Right lobe of liver (tissue), 6 donors: Measurements from ENCODE around the gene SEMA4D. TPM values are rescaled to one million over a fixed set of nuclear protein-coding genes. Genes with fewer than 3 reads are reported as not detected.

ENCODE experiments used
- ATAC-seq, 4 donors: fragments of 200-7000 bp; cut with Tn5 transposase; one replicate each; pipeline ENCODE4 v1.9.1; 2020; ENCODE audit warnings: mild to moderate bottlenecking in 4 of 4, moderate library complexity in 4 of 4
- DNase-seq, 3 donors: peaks; one replicate each; pipeline ENCODE4 v3.0.0-alpha.2; 2020
- H3K27ac ChIP-seq, 3 donors: fragments of 200-600 bp; one replicate each; pipeline ENCODE4 v1.8.0; 2022
- H3K27me3 ChIP-seq, 2 donors: fragments of 200-600 bp; one replicate each; pipeline ENCODE4 v1.8.0; 2022
- H3K36me3 ChIP-seq, 4 donors: fragments of 200-600 bp; sonication (generic) in 1 of 4; one replicate each; pipeline versions ENCODE4 v1.5.1 to v1.8.0; 2017 to 2022; ENCODE audit warnings: control low read depth in 1 of 4
- H3K4me1 ChIP-seq, 4 donors: fragments of 200-600 bp; sonication (generic) in 1 of 4; one replicate each; pipeline versions ENCODE4 v1.5.1 to v1.8.0; 2017 to 2022; ENCODE audit warnings: control low read depth in 1 of 4
- H3K4me3 ChIP-seq, 3 donors: fragments of 200-600 bp; one replicate each; pipeline ENCODE4 v1.8.0; 2022
- H3K9me3 ChIP-seq, 4 donors: fragments of 200-600 bp; sonication (generic) in 1 of 4; one replicate each; pipeline versions ENCODE4 v1.5.1 to v1.8.0; 2017 to 2022; ENCODE audit warnings: control low read depth in 1 of 4
- CTCF ChIP-seq, 4 donors: fragments of 200-600 bp in 3 of 4; fragments of 450-650 bp in 1 of 4; IDR thresholded peaks; one replicate each; pipeline versions ENCODE4 v1.5.1 to v1.8.0; 2016 to 2022; ENCODE audit warnings: antibody characterized with exemption in 4 of 4, mild to moderate bottlenecking in 2 of 4
- POLR2A ChIP-seq: fragments of 450-650 bp; IDR thresholded peaks from one replicate; pipeline ENCODE4 v1.6.1; 2017; ENCODE audit warnings: antibody characterized with exemption, mild to moderate bottlenecking
- WGBS: methylation state at CpG from one replicate; pipeline ENCODE4 v1.1.6; 2018; ENCODE audit warnings: low coverage, low lambda C conversion rate; ENCODE audit not compliant: insufficient coverage; ENCODE audit errors: missing lambda C conversion rate; 5-methylcytosine and 5-hydroxymethylcytosine counted together
- intact Hi-C, 2 donors: fragments of 100-400 bp; cut with DNase I; formaldehyde crosslinking; loops; one replicate each; pipeline versions ENCODE4 v1.11.2 to v1.14.1; 2022
- microRNA-seq, 2 donors: library from miRNA; unstranded; fragments of <30 nt; microRNA quantifications; one replicate each; pipeline ENCODE4, GENCODE V29; 2019 to 2020
- small RNA-seq, 2 experiments: library from RNA; depleted of rRNA; stranded (forward); fragments of <200 nt; gene quantifications; one replicate each; pipeline ENCODE3, GENCODE V24; 2016
- total RNA-seq, 6 experiments: library from RNA; depleted of rRNA in 2 of 6; stranded (reverse); fragments of >200 nt in 2 of 6; fragmentation: NEBNext Ultra II Directional in 3 of 6; extraction: Animal tissue kit (Norgen Biotek cat#: 25700) in 3 of 6; gene quantifications; one replicate each; pipeline versions ENCODE4 v1.1.0 to v1.2.4, GENCODE V29; 2016 to 2023
- donor health status: DM: no; HTN: yes; CAD: no.
- donor health status: DM: no; HTN: no; CAD: no.
- donor health status: DM: no; HTN: no; CAD: no.
- donor health status: DM: no; HTN: yes; CAD: no.
- donor health status: DM: no; HTN: yes; CAD: no.

SEMA4D gene
- total RNA-seq, 6 experiments from 2014 or later: 2.0 to 7.5 (median 3.5) TPM

- Histone ChIP-seq H3K36me3 (peaks cover 0 to 2% (median 0%) of the 10 kb centered on the region in 4 donors), H3K9me3 (no peaks in the 10 kb centered on the region), H3K27ac (peak overlapping the region; percentile 72 to 75 (median 75)), H3K4me3 (peak overlapping the region; percentile 54 to 70 (median 69)), H3K4me1 (peaks cover 0 to 27% (median 1%) of the 10 kb centered on the region in 4 donors), H3K27me3 (no peaks in the 10 kb centered on the region)
- intact Hi-C loops: no loop called here
- DNase-seq (peak in 2 of 3 donors; percentile 53), ATAC-seq (peak in 3 of 4 donors; percentile 0 to 1 (median 1))
- under 1% methylated on average over 20 of the region's 54 CpGs for WGBS
- TF ChIP-seq CTCF (IDR thresholded peaks at IDR 0.05) (no peak), POLR2A (no peak)
These were observed 186.3 kb downstream of the SEMA4D start for GRCh38 chr9:89311346-89312221.

Small RNA genes within 50 kb of the gene (microRNA-seq; reads per million reads assigned to microRNA genes)
- gene MIR3153: 0 to 0.29 reads per million in 2 donors

Small RNA genes within 50 kb of the gene (small RNA-seq; reads per million reads assigned to genes)
- 0 reads per million in 2 experiments for gene MIR3153

Other genes starting within 250 kb of the SEMA4D start
- 10 to 100 TPM in 3 of 6 experiments, 1 to 10 TPM in 3; 4.4 to 27.2 (median 9.1) TPM for gene CKS2, start 186.9 kb downstream of the SEMA4D start, total RNA-seq
- 10 to 100 TPM; 17.3 to 34.2 (median 26.5) TPM for gene SECISBP2, start 179.6 kb downstream of the SEMA4D start, total RNA-seq
- gene GADD45G, start 106.9 kb upstream of the SEMA4D start, total RNA-seq: 100 to 1,000 TPM in 2 of 6 experiments, 10 to 100 TPM in 4; 11.4 to 130 (median 30.9) TPM